Neural cell (in vitro differentiated cells): ENCODE results near the gene PBX2. TPM values are rescaled to one million over a fixed set of nuclear protein-coding genes. Genes with fewer than 3 reads are reported as not detected.

Source experiments
- H2AFZ ChIP-seq: fragments of 200-600, 300-800 bp; sonication (generic), shearing (Covaris generic); 2 replicates; pipeline ENCODE4 v1.6.0; 2014; ENCODE audit warnings: low read depth, mild to moderate bottlenecking, antibody characterized with exemption, low read length, moderate library complexity
- H3F3A ChIP-seq: fragments of 200-600 bp; shearing (Covaris generic); 2 replicates; pipeline ENCODE4 v1.6.1; 2016; ENCODE audit warnings: mild to moderate bottlenecking, moderate library complexity, mixed read lengths, antibody characterized with exemption, low read length; ENCODE audit not compliant: insufficient read depth, poor library complexity, severe bottlenecking
- H3K27ac ChIP-seq: fragments of 200-600, 300-800 bp; sonication (generic), shearing (Covaris generic); 2 replicates; pipeline ENCODE4 v1.5.1; 2014; ENCODE audit warnings: mild to moderate bottlenecking, low read length, moderate library complexity
- H3K27me3 ChIP-seq: fragments of 300-800, 200-600 bp; sonication (generic), shearing (Covaris generic); 2 replicates; pipeline ENCODE4 v1.6.0; 2014; ENCODE audit warnings: mild to moderate bottlenecking, low read depth, low read length, moderate library complexity; ENCODE audit not compliant: insufficient read depth
- H3K36me3 ChIP-seq: fragments of 300-800, 200-600 bp; sonication (generic), shearing (Covaris generic); 2 replicates; pipeline ENCODE4 v1.5.1; 2014; ENCODE audit warnings: mild to moderate bottlenecking, antibody characterized with exemption, low read length, moderate library complexity; ENCODE audit not compliant: insufficient read depth
- H3K4me2 ChIP-seq: fragments of 300-800, 200-600 bp; sonication (generic), shearing (Covaris generic); 2 replicates; pipeline ENCODE4 v1.6.0; 2014; ENCODE audit warnings: mild to moderate bottlenecking, low read length
- H3K4me3 ChIP-seq: fragments of 300-800, 200-600 bp; sonication (generic), shearing (Covaris generic); 2 replicates; pipeline ENCODE4 v1.5.1; 2014; ENCODE audit warnings: mild to moderate bottlenecking, low read length, moderate library complexity
- H3K79me2 ChIP-seq: fragments of 200-600 bp; shearing (Covaris generic); replicated peaks from 2 replicates; pipeline ENCODE4 v1.6.0; 2014; ENCODE audit warnings: mild to moderate bottlenecking, low read length, moderate library complexity; ENCODE audit not compliant: insufficient read depth
- H3K9ac ChIP-seq: fragments of 300-800, 200-600 bp; sonication (generic), shearing (Covaris generic); 2 replicates; pipeline ENCODE4 v1.6.1; 2016; ENCODE audit warnings: mild to moderate bottlenecking, low read length, mixed read lengths
- H3K9me2 ChIP-seq: fragments of 200-600 bp; shearing (Covaris generic); 2 replicates; pipeline ENCODE4 v1.6.1; 2016; ENCODE audit warnings: mild to moderate bottlenecking, low read length, mixed read lengths; ENCODE audit not compliant: insufficient read depth
- H3K9me3 ChIP-seq: fragments of 200-600, 300-800 bp; sonication (generic), shearing (Covaris generic); 2 replicates; pipeline ENCODE4 v1.6.1; 2016; ENCODE audit warnings: mild to moderate bottlenecking, mixed run types, low read length, moderate library complexity, mixed read lengths
- H4K20me1 ChIP-seq: fragments of 200-600 bp; shearing (Covaris generic); 2 replicates; pipeline ENCODE4 v1.6.1; 2016; ENCODE audit warnings: mild to moderate bottlenecking, mixed run types; ENCODE audit not compliant: insufficient read depth
- EP300 ChIP-seq: fragments of 450-650 bp; conservative IDR thresholded peaks from 2 replicates; pipeline ENCODE4 v1.6.1; 2014; ENCODE audit warnings: antibody characterized with exemption, mild to moderate bottlenecking, moderate library complexity; ENCODE audit not compliant: poor library complexity, severe bottlenecking
- EZH2 ChIP-seq: fragments of 200-600, 300-800 bp; shearing (Covaris generic), sonication (generic); IDR thresholded peaks from 2 replicates; pipeline ENCODE4 v1.6.1; 2014; ENCODE audit warnings: antibody characterized with exemption, low read length, borderline replicate concordance, mild to moderate bottlenecking; ENCODE audit not compliant: insufficient read depth, poor library complexity, severe bottlenecking
- MXI1 ChIP-seq: fragments of 450-650 bp; conservative IDR thresholded peaks from 2 replicates; pipeline ENCODE4 v1.6.1; 2014; ENCODE audit warnings: antibody characterized with exemption, mild to moderate bottlenecking; ENCODE audit not compliant: poor library complexity, severe bottlenecking
- POLR2AphosphoS5 ChIP-seq: IDR thresholded peaks from 2 replicates; pipeline ENCODE4 v1.6.1; 2012
- RAD21 ChIP-seq: fragments of 450-650 bp; conservative IDR thresholded peaks from 2 replicates; pipeline ENCODE4 v1.6.1; 2014; ENCODE audit warnings: antibody characterized with exemption, mild to moderate bottlenecking, moderate library complexity
- SMC3 ChIP-seq: fragments of 450-650 bp; conservative IDR thresholded peaks from 2 replicates; pipeline ENCODE4 v1.6.1; 2014; ENCODE audit warnings: antibody characterized with exemption, mild to moderate bottlenecking, moderate library complexity; ENCODE audit not compliant: poor library complexity
- TAF1 ChIP-seq: IDR thresholded peaks from 2 replicates; pipeline ENCODE4 v1.6.1; 2012; ENCODE audit warnings: low read depth
- polyA plus RNA-seq: library from polyadenylated mRNA; depleted of rRNA; stranded (reverse); fragments of >200 nt; gene quantifications from 2 replicates; pipeline ENCODE4 v1.2.3, GENCODE V29; 2014
- TF ChIP-seq, protein P1 (sequence below): fragments of 450-650 bp; IDR thresholded peaks from 2 replicates; pipeline ENCODE4 v1.5.1; 2014; ENCODE audit warnings: antibody characterized with exemption, mild to moderate bottlenecking, moderate library complexity; ENCODE audit not compliant: poor library complexity, severe bottlenecking
- TF ChIP-seq, protein P2 (sequence below): IDR thresholded peaks from 2 replicates; pipeline ENCODE4 v1.6.1; 2012; ENCODE audit warnings: borderline replicate concordance

The PBX2 gene
- polyA plus RNA-seq, 1 donor from 2014 or later = 53.2 TPM

DNA sequence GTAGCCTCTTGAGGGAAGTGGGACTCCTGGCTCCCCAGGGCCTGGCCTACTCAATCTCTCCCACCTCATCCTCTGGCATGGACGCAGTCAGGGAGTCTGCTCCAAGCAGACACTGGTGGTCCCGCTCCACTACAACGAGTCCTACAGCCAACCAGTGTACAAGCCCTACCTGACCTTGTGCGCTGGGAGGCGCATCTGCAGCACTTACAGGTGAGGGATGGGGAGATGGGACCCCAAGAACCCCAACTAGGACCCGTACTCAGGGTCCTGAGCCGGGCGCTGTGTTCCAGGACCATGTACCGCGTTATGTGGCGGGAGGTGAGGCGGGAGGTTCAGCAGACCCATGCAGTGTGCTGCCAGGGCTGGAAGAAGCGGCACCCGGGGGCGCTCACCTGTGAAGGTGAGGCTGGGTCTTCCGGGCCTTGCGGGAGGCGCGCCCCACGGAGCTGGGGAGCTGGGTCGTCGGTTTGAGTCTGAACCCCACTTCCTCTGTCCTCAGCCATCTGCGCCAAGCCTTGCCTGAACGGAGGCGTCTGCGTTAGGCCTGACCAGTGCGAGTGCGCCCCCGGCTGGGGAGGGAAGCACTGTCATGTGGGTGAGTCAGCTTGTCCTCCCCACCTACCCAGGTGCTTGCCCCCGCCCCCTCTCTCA is 23.5 kb downstream of the PBX2 start:
- Histone ChIP-seq H3K27me3 (no peaks in the 10 kb centered on the region), H3F3A (no peaks in the 10 kb centered on the region), H3K27ac (no peak overlapping the region), H2AFZ (no peak overlapping the region), H3K9ac (no peak overlapping the region), H3K4me3 (no peak overlapping the region), H3K36me3 (no peaks in the 10 kb centered on the region), H3K9me2 (no peaks in the 10 kb centered on the region), H3K79me2 (no peaks in the 10 kb centered on the region), H4K20me1 (no peaks in the 10 kb centered on the region), H3K9me3 (no peaks in the 10 kb centered on the region), H3K4me2 (no peak overlapping the region)
- TF ChIP-seq MXI1 (no peak), POLR2AphosphoS5 (no peak), EZH2 (no peak), SMC3 (no peak), EP300 (no peak), RAD21 (no peak), TAF1 (no peak)
- TF ChIP-seq, protein P1, sequence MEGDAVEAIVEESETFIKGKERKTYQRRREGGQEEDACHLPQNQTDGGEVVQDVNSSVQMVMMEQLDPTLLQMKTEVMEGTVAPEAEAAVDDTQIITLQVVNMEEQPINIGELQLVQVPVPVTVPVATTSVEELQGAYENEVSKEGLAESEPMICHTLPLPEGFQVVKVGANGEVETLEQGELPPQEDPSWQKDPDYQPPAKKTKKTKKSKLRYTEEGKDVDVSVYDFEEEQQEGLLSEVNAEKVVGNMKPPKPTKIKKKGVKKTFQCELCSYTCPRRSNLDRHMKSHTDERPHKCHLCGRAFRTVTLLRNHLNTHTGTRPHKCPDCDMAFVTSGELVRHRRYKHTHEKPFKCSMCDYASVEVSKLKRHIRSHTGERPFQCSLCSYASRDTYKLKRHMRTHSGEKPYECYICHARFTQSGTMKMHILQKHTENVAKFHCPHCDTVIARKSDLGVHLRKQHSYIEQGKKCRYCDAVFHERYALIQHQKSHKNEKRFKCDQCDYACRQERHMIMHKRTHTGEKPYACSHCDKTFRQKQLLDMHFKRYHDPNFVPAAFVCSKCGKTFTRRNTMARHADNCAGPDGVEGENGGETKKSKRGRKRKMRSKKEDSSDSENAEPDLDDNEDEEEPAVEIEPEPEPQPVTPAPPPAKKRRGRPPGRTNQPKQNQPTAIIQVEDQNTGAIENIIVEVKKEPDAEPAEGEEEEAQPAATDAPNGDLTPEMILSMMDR = no peak
- TF ChIP-seq, protein P2, sequence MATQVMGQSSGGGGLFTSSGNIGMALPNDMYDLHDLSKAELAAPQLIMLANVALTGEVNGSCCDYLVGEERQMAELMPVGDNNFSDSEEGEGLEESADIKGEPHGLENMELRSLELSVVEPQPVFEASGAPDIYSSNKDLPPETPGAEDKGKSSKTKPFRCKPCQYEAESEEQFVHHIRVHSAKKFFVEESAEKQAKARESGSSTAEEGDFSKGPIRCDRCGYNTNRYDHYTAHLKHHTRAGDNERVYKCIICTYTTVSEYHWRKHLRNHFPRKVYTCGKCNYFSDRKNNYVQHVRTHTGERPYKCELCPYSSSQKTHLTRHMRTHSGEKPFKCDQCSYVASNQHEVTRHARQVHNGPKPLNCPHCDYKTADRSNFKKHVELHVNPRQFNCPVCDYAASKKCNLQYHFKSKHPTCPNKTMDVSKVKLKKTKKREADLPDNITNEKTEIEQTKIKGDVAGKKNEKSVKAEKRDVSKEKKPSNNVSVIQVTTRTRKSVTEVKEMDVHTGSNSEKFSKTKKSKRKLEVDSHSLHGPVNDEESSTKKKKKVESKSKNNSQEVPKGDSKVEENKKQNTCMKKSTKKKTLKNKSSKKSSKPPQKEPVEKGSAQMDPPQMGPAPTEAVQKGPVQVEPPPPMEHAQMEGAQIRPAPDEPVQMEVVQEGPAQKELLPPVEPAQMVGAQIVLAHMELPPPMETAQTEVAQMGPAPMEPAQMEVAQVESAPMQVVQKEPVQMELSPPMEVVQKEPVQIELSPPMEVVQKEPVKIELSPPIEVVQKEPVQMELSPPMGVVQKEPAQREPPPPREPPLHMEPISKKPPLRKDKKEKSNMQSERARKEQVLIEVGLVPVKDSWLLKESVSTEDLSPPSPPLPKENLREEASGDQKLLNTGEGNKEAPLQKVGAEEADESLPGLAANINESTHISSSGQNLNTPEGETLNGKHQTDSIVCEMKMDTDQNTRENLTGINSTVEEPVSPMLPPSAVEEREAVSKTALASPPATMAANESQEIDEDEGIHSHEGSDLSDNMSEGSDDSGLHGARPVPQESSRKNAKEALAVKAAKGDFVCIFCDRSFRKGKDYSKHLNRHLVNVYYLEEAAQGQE = no peak

DNA sequence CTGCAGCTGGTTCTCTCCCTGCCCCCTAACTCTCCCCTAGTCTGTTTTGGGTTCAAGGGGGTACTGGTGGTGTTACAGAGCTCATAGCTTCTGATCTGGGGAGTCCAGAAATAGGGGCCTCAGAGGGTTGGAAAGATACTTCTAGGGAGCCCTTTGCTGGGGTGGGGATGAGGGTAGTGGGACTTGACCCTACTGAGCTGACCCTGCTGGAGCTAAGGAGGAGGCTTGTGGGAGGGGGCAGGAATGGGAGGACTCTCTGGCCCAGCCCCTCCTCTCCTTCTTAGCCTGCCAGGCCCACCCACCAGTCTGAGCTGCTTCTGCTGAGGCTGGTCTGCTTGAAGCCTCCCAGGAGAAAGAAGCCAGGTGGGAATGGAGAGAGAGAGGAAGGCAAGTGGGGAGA is 25.7 kb downstream of the PBX2 start, which contains the start of gene EGFL8:
EGFL8 (plus strand) TSS at position 301 of the 400 bp plus-strand sequence. CDS start 1,571 bp downstream, outside the sequence.
- no peaks in the 10 kb centered on the region for H3F3A ChIP-seq
- TF ChIP-seq SMC3 = no peak
- TF ChIP-seq, protein P1 = no peak
- TF ChIP-seq, protein P2 = no peak
- TF ChIP-seq TAF1 = no peak
- no peak for TF ChIP-seq RAD21
- TF ChIP-seq EZH2 = no peak
- TF ChIP-seq MXI1 = no peak
- TF ChIP-seq EP300 = no peak
- no peak for TF ChIP-seq POLR2AphosphoS5
- no peaks in the 10 kb centered on the region for H3K9me2 ChIP-seq
- H3K4me3 ChIP-seq = no peak within 1 kb of the TSS
- no peak within 1 kb of the TSS for H3K27ac ChIP-seq
- no peaks in the 10 kb centered on the region for H3K9me3 ChIP-seq
- no peaks in the 10 kb centered on the region for H4K20me1 ChIP-seq
- H3K27me3 ChIP-seq = no peaks in the 10 kb centered on the region
- H3K36me3 ChIP-seq = no peaks in the 10 kb centered on the region
- H3K79me2 ChIP-seq = no peaks in the 10 kb centered on the region
- H3K4me2 ChIP-seq = no peak within 1 kb of the TSS
- H3K9ac ChIP-seq = no peak within 1 kb of the TSS
- no peak within 1 kb of the TSS for H2AFZ ChIP-seq
